Keratinocyte (primary cell): ENCODE results near the gene F10. TPM values are rescaled to one million over a fixed set of nuclear protein-coding genes. Genes with fewer than 3 reads are reported as not detected.

Source experiments
- DNase-seq: peaks from one replicate; pipeline ENCODE4 v3.0.0-alpha.2; 2011; ENCODE audit warnings: low read depth, missing footprints, low spot score
- FAIRE-seq: peaks from 2 replicates; lab custom pipeline; 2011; peaks lifted over from hg19 to GRCh38; lab: Jason Lieb, UNC
- H2AFZ ChIP-seq: 2 replicates; pipeline ENCODE4 v1.6.0; 2012; ENCODE audit warnings: low read length, control low read depth, inconsistent platforms; ENCODE audit not compliant: control insufficient read depth
- H3K27ac ChIP-seq: 2 replicates; pipeline ENCODE4 v1.5.1; 2011; ENCODE audit warnings: low read length; ENCODE audit not compliant: control insufficient read depth, insufficient read depth
- H3K27me3 ChIP-seq: 3 replicates; pipeline ENCODE4 v1.6.0; 2011; ENCODE audit warnings: low read length; ENCODE audit not compliant: control insufficient read depth, insufficient read depth; ENCODE audit errors: extremely low read depth
- H3K36me3 ChIP-seq, 2 experiments: 2 replicates in 1 of 2; 3 replicates in 1 of 2; pipeline ENCODE4 v1.5.1; 2011; ENCODE audit warnings: low read length in 2 of 2, mild to moderate bottlenecking in 1 of 2; ENCODE audit not compliant: control insufficient read depth in 2 of 2, insufficient read depth in 2 of 2; ENCODE audit errors: extremely low read depth in 1 of 2
- H3K4me1 ChIP-seq: 3 replicates; pipeline ENCODE4 v1.5.1; 2011; ENCODE audit warnings: low read length; ENCODE audit not compliant: control insufficient read depth, insufficient read depth; ENCODE audit errors: extremely low read depth
- H3K4me2 ChIP-seq: 3 replicates; pipeline ENCODE4 v1.6.0; 2011; ENCODE audit warnings: low read depth, low read length; ENCODE audit not compliant: control insufficient read depth, insufficient read depth; ENCODE audit errors: extremely low read depth
- H3K4me3 ChIP-seq, 3 experiments: fragments of 200-600 bp in 1 of 3; sonication (generic) in 1 of 3; 2 replicates in 2 of 3; 3 replicates in 1 of 3; pipeline ENCODE4 v1.5.1; 2011 to 2016; ENCODE audit warnings: low read length in 3 of 3, mild to moderate bottlenecking in 3 of 3, control low read depth in 2 of 3, inconsistent platforms in 1 of 3, low read depth in 1 of 3, mixed read lengths in 1 of 3, mixed run types in 1 of 3, moderate library complexity in 1 of 3; ENCODE audit not compliant: control insufficient read depth in 2 of 3, insufficient read depth in 2 of 3; ENCODE audit errors: extremely low read depth in 1 of 3
- H3K79me2 ChIP-seq: 2 replicates; pipeline ENCODE4 v1.6.0; 2012; ENCODE audit warnings: low read length; ENCODE audit not compliant: control insufficient read depth, insufficient read depth
- H3K9ac ChIP-seq: 3 replicates; pipeline ENCODE4 v1.6.0; 2011; ENCODE audit warnings: low read length; ENCODE audit not compliant: control insufficient read depth, insufficient read depth; ENCODE audit errors: extremely low read depth
- H3K9me1 ChIP-seq: 3 replicates; pipeline ENCODE4 v1.6.0; 2011; ENCODE audit warnings: low read length; ENCODE audit not compliant: control insufficient read depth, insufficient read depth; ENCODE audit errors: extremely low read depth
- H3K9me3 ChIP-seq: 2 replicates; pipeline ENCODE4 v1.5.1; 2012; ENCODE audit warnings: low read depth, low read length; ENCODE audit not compliant: control insufficient read depth
- H4K20me1 ChIP-seq: 3 replicates; pipeline ENCODE4 v1.6.0; 2011; ENCODE audit warnings: low read length; ENCODE audit not compliant: control insufficient read depth, insufficient read depth; ENCODE audit errors: extremely low read depth
- CTCF ChIP-seq, 3 experiments: IDR thresholded peaks in 1 of 3; conservative IDR thresholded peaks in 1 of 3; optimal IDR thresholded peaks in 1 of 3; 2 replicates in 2 of 3; 3 replicates in 1 of 3; pipeline versions ENCODE3 to v1.5.1; 2011; ENCODE audit warnings: low read length in 3 of 3, mild to moderate bottlenecking in 3 of 3, moderate library complexity in 2 of 3, control low read depth in 1 of 3, inconsistent platforms in 1 of 3; ENCODE audit not compliant: insufficient read depth in 2 of 3; ENCODE audit errors: extremely low read depth in 1 of 3
- EZH2 ChIP-seq: IDR thresholded peaks from one replicate; pipeline ENCODE4 v1.6.1; 2012; ENCODE audit warnings: inconsistent platforms, mild to moderate bottlenecking, low read length, moderate library complexity
- dilution Hi-C: fragments of 300-500 bp; cut with MboI; formaldehyde crosslinking; loops from one replicate; pipeline ENCODE4 v1.7.0; 2020; ENCODE audit warnings: low sequenced_read_pairs; ENCODE audit not compliant: extremely low pct_ligation_motif_present
- polyA plus RNA-seq, 5 experiments: library from polyadenylated mRNA; depleted of rRNA in 3 of 5; stranded (reverse) in 3 of 5; stranded (forward) in 1 of 5; unstranded in 1 of 5; fragments of >200 nt; gene quantifications; 1 replicate in 1 of 5; 2 replicates in 3 of 5; 3 replicates in 1 of 5; pipeline versions ENCODE4 v1.2.1 to v1.2.3, GENCODE V29; 2011 to 2012; ENCODE audit warnings: missing spikeins in 2 of 5, low read depth in 1 of 5, low replicate concordance in 1 of 5

Gene F10
- polyA plus RNA-seq, 1 donor (not counting 4 experiments of a cell fraction or from before 2014, with no cell fraction given): not detected

GRCh38 chr13:113187263-113187669 lies 64.7 kb downstream of the F10 start:
- H3K36me3 ChIP-seq: peaks cover 18 to 41% of the 10 kb centered on the region in 2 experiments
- H3K4me2 ChIP-seq: peak overlapping the region; percentile 33
- TF ChIP-seq EZH2: no peak
- TF ChIP-seq CTCF (optimal IDR thresholded peaks at IDR 0.05 in 1 of 3, IDR thresholded peaks at IDR 0.05 in 1 of 3, conservative IDR thresholded peaks at IDR 0.05 in 1 of 3; ENCODE audit: extremely low read depth in 1 of 3, insufficient read depth in 2 of 3, low read length in 3 of 3): no peak
- DNase-seq (peak; percentile 91), FAIRE-seq (peak; percentile 98)
- H2AFZ ChIP-seq: peak overlapping the region; percentile 8
- H3K4me3 ChIP-seq: no peak overlapping the region
- peak overlapping the region; percentile 6 for H3K9ac ChIP-seq
- H4K20me1 ChIP-seq: no peaks in the 10 kb centered on the region
- dilution Hi-C loops: no loop called here
- peaks cover 14% of the 10 kb centered on the region for H3K79me2 ChIP-seq
- no peaks in the 10 kb centered on the region for H3K9me1 ChIP-seq
- H3K27me3 ChIP-seq: no peaks in the 10 kb centered on the region
- H3K9me3 ChIP-seq: no peaks in the 10 kb centered on the region
- H3K27ac ChIP-seq: peak overlapping the region; percentile 63
- H3K4me1 ChIP-seq: peaks cover 12% of the 10 kb centered on the region

- H3K36me3 ChIP-seq: peaks cover 22 to 47% of the 10 kb centered on the region in 2 experiments
Observed at GRCh38 chr13:113187883-113188665, 65.5 kb downstream of the F10 start.

More at GRCh38 chr13:113187883-113188665, 65.5 kb downstream of the F10 start:
- dilution Hi-C loops: no loop called here
- no peak for TF ChIP-seq CTCF (optimal IDR thresholded peaks at IDR 0.05 in 1 of 3, IDR thresholded peaks at IDR 0.05 in 1 of 3, conservative IDR thresholded peaks at IDR 0.05 in 1 of 3; ENCODE audit: extremely low read depth in 1 of 3, insufficient read depth in 2 of 3, low read length in 3 of 3)
- TF ChIP-seq EZH2: no peak
- Histone ChIP-seq H3K27me3 (no peaks in the 10 kb centered on the region), H3K4me2 (no peak overlapping the region), H3K27ac (peak overlapping the region; percentile 63), H3K4me1 (peaks cover 12% of the 10 kb centered on the region), H3K9ac (no peak overlapping the region), H2AFZ (no peak overlapping the region), H4K20me1 (no peaks in the 10 kb centered on the region), H3K79me2 (peaks cover 15% of the 10 kb centered on the region), H3K9me1 (no peaks in the 10 kb centered on the region), H3K9me3 (no peaks in the 10 kb centered on the region), H3K4me3 (no peak overlapping the region)
- no peak for FAIRE-seq
- DNase-seq: no peak
